ENCODE data around the gene TMEM59L. TPM values are rescaled to one million over a fixed set of nuclear protein-coding genes. Genes with fewer than 3 reads are reported as not detected.

The TMEM59L gene
- total RNA-seq, 1 donor from 2014 or later: 0.79 TPM

DNA sequence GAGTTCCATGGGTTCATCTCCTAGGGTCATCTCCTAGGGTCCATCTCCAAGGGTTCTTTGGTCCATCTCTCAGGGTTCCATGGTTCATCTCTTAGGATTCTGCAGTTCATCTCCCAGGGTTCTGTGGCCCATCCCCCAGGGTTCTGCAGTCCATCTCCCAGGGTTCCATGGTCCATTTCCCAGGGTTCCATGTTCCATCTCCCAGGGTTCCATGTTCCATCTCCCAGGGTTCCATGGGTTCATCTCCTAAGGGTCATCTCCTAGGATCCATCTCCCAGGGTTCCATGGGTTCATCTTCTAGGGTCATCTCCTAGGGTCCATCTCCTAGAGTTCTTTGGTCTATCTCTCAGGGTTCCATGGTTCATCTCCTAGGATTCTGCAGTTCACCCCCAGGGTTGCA is 4.9 kb downstream of the TMEM59L start:
- TF ChIP-seq, protein P1, sequence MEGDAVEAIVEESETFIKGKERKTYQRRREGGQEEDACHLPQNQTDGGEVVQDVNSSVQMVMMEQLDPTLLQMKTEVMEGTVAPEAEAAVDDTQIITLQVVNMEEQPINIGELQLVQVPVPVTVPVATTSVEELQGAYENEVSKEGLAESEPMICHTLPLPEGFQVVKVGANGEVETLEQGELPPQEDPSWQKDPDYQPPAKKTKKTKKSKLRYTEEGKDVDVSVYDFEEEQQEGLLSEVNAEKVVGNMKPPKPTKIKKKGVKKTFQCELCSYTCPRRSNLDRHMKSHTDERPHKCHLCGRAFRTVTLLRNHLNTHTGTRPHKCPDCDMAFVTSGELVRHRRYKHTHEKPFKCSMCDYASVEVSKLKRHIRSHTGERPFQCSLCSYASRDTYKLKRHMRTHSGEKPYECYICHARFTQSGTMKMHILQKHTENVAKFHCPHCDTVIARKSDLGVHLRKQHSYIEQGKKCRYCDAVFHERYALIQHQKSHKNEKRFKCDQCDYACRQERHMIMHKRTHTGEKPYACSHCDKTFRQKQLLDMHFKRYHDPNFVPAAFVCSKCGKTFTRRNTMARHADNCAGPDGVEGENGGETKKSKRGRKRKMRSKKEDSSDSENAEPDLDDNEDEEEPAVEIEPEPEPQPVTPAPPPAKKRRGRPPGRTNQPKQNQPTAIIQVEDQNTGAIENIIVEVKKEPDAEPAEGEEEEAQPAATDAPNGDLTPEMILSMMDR (IDR thresholded peaks at IDR 0.05; ENCODE audit: insufficient read depth, low read length, severe bottlenecking): no peak
- DNase-seq (ENCODE audit: low read depth) (no peak), FAIRE-seq (no peak)
- H3K27me3 ChIP-seq (ENCODE audit: control insufficient read depth, insufficient read depth, low read length): peaks cover 6% of the 10 kb centered on the region
- no peaks in the 10 kb centered on the region for H3K36me3 ChIP-seq (ENCODE audit: control insufficient read depth, insufficient read depth, low read length)
- H3K4me3 ChIP-seq (ENCODE audit: low read depth, low read length): no peak overlapping the region

DNA sequence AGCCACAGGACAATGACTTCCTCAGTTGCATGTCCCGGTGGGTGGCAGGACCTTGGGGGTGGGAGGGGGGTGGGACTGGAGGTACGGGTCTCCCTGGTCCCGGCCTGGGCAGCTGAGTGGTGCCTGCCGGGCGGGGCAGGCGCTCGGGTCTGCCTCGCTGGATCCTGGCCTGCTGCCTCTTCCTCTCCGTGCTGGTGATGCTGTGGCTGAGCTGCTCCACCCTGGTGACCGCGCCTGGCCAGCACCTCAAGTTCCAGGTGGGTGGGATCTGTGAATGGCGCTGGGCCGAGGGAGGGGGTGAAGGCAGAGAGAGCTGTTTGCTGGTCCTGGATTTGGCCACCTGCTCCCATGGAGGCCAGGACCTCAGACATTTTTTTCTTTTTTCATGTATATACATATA is 5.6 kb downstream of the TMEM59L start:
- H3K27me3 ChIP-seq (ENCODE audit: control insufficient read depth, insufficient read depth, low read length): peaks cover 5% of the 10 kb centered on the region
- DNase-seq (ENCODE audit: low read depth) (no peak), FAIRE-seq (no peak)
- H3K36me3 ChIP-seq (ENCODE audit: control insufficient read depth, insufficient read depth, low read length): no peaks in the 10 kb centered on the region
- no peak overlapping the region for H3K4me3 ChIP-seq (ENCODE audit: low read depth, low read length)
- TF ChIP-seq, protein P1 (IDR thresholded peaks at IDR 0.05; ENCODE audit: insufficient read depth, low read length, severe bottlenecking): no peak

DNA sequence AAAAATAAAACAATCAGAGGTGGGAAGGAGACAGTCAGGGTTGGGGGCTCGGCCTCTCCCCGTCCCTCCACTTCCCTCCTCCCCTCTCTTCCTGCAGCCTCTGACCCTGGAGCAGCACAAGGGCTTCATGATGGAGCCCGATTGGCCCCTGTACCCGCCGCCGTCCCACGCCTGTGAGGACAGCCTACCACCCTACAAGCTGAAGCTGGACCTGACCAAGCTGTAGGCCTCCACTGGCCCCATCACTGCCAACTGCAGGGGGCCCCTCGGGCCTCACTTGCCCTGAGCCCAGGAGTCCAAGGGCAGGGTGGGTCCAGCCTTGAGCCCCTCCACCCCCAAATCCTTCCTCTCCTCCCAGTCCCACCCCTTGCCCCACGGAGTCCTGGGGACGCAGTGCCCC is 7.6 kb downstream of the TMEM59L start:
- Histone ChIP-seq H3K4me3 (ENCODE audit: low read depth, low read length) (no peak overlapping the region), H3K27me3 (ENCODE audit: control insufficient read depth, insufficient read depth, low read length) (peaks cover 1% of the 10 kb centered on the region), H3K36me3 (ENCODE audit: control insufficient read depth, insufficient read depth, low read length) (no peaks in the 10 kb centered on the region)
- TF ChIP-seq, protein P1 (IDR thresholded peaks at IDR 0.05; ENCODE audit: insufficient read depth, low read length, severe bottlenecking): no peak
- DNase-seq (ENCODE audit: low read depth) (no peak), FAIRE-seq (no peak)

DNA sequence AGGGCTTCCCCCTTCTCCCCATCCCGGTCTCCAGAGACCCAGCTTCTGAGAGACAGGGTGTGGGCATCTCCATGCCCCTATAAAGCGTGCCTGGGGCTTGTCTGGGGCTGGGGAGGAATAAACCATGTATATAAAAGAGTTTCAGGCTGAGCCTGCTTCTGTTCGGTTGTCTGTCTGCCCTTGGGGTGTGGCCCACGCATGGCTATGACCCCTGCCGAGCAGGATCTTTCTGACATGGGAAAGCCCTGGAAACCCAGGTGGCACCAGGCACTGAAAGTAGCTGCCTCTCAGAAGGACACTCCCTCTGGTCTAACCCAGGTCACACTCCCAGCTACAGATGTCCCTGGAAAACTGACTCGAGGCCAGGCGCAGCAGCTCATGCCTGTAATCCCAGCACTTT is 8.2 kb downstream of the TMEM59L start:
- no peaks in the 10 kb centered on the region for H3K36me3 ChIP-seq (ENCODE audit: control insufficient read depth, insufficient read depth, low read length)
- H3K4me3 ChIP-seq (ENCODE audit: low read depth, low read length): no peak overlapping the region
- DNase-seq (ENCODE audit: low read depth): no peak
- FAIRE-seq: no peak
- H3K27me3 ChIP-seq (ENCODE audit: control insufficient read depth, insufficient read depth, low read length): peaks cover 1% of the 10 kb centered on the region
- TF ChIP-seq, protein P1 (IDR thresholded peaks at IDR 0.05; ENCODE audit: insufficient read depth, low read length, severe bottlenecking): no peak

DNA sequence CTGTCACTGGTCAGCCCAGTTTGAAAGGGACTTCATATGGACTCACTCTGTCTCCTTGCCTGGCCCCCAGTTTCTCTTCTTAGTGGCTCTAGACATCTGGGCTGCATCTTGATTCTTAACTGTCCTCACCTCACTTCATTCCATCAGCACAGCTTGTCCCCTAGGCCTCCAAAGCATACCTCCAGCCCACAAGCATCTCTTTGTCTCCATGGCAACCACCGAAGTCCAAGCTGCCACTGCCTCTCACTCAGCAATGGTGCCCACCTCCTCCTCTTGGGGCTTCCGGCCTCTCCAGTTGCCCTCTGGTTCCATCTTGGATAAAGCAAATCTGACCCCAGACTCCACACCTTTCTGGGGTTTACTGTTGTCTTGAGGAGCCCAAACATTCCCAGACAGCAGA is 14.2 kb downstream of the TMEM59L start:
- no peak overlapping the region for H3K4me3 ChIP-seq (ENCODE audit: low read depth, low read length)
- DNase-seq (ENCODE audit: low read depth) (no peak), FAIRE-seq (no peak)
- H3K36me3 ChIP-seq (ENCODE audit: control insufficient read depth, insufficient read depth, low read length): no peaks in the 10 kb centered on the region
- no peaks in the 10 kb centered on the region for H3K27me3 ChIP-seq (ENCODE audit: control insufficient read depth, insufficient read depth, low read length)
- TF ChIP-seq, protein P1 (IDR thresholded peaks at IDR 0.05; ENCODE audit: insufficient read depth, low read length, severe bottlenecking): no peak
